CD4-positive, alpha-beta T cell (primary cell): Measurements from ENCODE around the gene PDCL3. TPM values are rescaled to one million over a fixed set of nuclear protein-coding genes. Genes with fewer than 3 reads are reported as not detected.

Experiments
- ATAC-seq: fragments of 200-7000 bp; cut with Tn5 transposase; one replicate; pipeline ENCODE4 v1.10.0; 2022; ENCODE audit warnings: mild to moderate bottlenecking; ENCODE audit not compliant: poor library complexity
- CTCF ChIA-PET: fragments of 350-600 bp; sonication (Branson Sonifier 250); formaldehyde crosslinking; loops from one replicate; lab custom pipeline; 2021; ENCODE audit warnings: antibody characterized with exemption, inconsistent platforms; lab: Charles Lee
- POLR2A ChIA-PET: fragments of 350-600 bp; sonication (Branson Sonifier 250); formaldehyde crosslinking; loops from one replicate; lab custom pipeline; 2021; ENCODE audit warnings: antibody characterized with exemption, inconsistent platforms; lab: Charles Lee
- DNase-seq, 14 experiments: peaks; one replicate each; pipeline ENCODE4 v3.0.0-alpha.2; 2013 to 2020; ENCODE audit warnings: mixed read lengths in 2 of 14
- H3K27ac ChIP-seq, 2 donors: one replicate each; pipeline versions ENCODE4 v1.5.1 to v1.7.0; 2013; ENCODE audit warnings: low read length in 2 of 2, low read depth in 1 of 2, mild to moderate bottlenecking in 1 of 2
- H3K27me3 ChIP-seq, 2 experiments: 1 replicate in 1 of 2; 2 replicates in 1 of 2; pipeline versions ENCODE4 v1.6.1 to v1.7.0; 2013; ENCODE audit warnings: low read length in 2 of 2, control low read depth in 1 of 2, mild to moderate bottlenecking in 1 of 2, moderate library complexity in 1 of 2; ENCODE audit not compliant: insufficient read depth in 2 of 2, control insufficient read depth in 1 of 2
- H3K36me3 ChIP-seq: one replicate; pipeline ENCODE4 v1.6.1; 2013; ENCODE audit warnings: low read length, control low read depth; ENCODE audit not compliant: insufficient read depth
- H3K4me1 ChIP-seq: one replicate; pipeline ENCODE4 v1.6.1; 2013; ENCODE audit warnings: low read length, control low read depth; ENCODE audit not compliant: insufficient read depth
- H3K4me3 ChIP-seq: one replicate; pipeline ENCODE4 v1.5.1; 2013; ENCODE audit warnings: mild to moderate bottlenecking, low read length, moderate library complexity
- H3K9me3 ChIP-seq, 2 experiments: 1 replicate in 1 of 2; 2 replicates in 1 of 2; pipeline versions ENCODE4 v1.6.1 to v1.7.0; 2013; ENCODE audit warnings: low read length in 2 of 2, mild to moderate bottlenecking in 2 of 2, control low read depth in 1 of 2, moderate library complexity in 1 of 2; ENCODE audit not compliant: control insufficient read depth in 1 of 2, insufficient read depth in 1 of 2
- H3K27ac Mint-ChIP-seq: one replicate; pipeline ENCODE4 v1.8.0; 2020; ENCODE audit warnings: mixed read lengths
- H3K27me3 Mint-ChIP-seq: one replicate; pipeline ENCODE4 v1.8.0; 2021; ENCODE audit warnings: mixed read lengths
- H3K36me3 Mint-ChIP-seq: one replicate; pipeline ENCODE4 v1.8.0; 2021; ENCODE audit warnings: low read depth, mixed read lengths
- H3K4me1 Mint-ChIP-seq: one replicate; pipeline ENCODE4 v1.8.0; 2021; ENCODE audit warnings: low read depth, mixed read lengths
- H3K4me3 Mint-ChIP-seq: one replicate; pipeline ENCODE4 v1.8.0; 2020; ENCODE audit warnings: mild to moderate bottlenecking, mixed read lengths
- H3K9me3 Mint-ChIP-seq: one replicate; pipeline ENCODE4 v1.8.0; 2020; ENCODE audit warnings: mixed read lengths
- CTCF ChIP-seq: fragments of 200-600 bp; IDR thresholded peaks from one replicate; pipeline ENCODE4 v1.8.0; 2022; ENCODE audit warnings: antibody characterized with exemption, mild to moderate bottlenecking
- intact Hi-C, 2 experiments: fragments of 100-400 bp; cut with DNase I in 1 of 2; cut with micrococcal nuclease in 1 of 2; formaldehyde crosslinking; loops; one replicate each; pipeline versions ENCODE4 v1.15.1 to v1.9.0; 2023 to 2025; cut with DNase I, micrococcal nuclease
- total RNA-seq, 174 experiments: library from RNA in 2 of 174; stranded (reverse) in 2 of 174; gene quantifications; one replicate each; pipeline ENCODE4 v1.2.3 and lab custom pipeline; 2021 to 2026

The PDCL3 gene
- total RNA-seq, 2 experiments from 2014 or later, result 31.7 to 34.6 TPM

GRCh38 chr2:100563407-100564247, 834 bp downstream of the PDCL3 start:
- Mint-ChIP-seq H3K27me3 (no peaks in the 10 kb centered on the region), H3K36me3 (peaks cover 38% of the 10 kb centered on the region), H3K27ac (peak overlapping the region; percentile 97), H3K4me3 (peak overlapping the region; percentile 94), H3K4me1 (peaks cover 46% of the 10 kb centered on the region), H3K9me3 (no peaks in the 10 kb centered on the region)
- Histone ChIP-seq H3K36me3 (peaks cover 25% of the 10 kb centered on the region), H3K27me3 (no peaks in the 10 kb centered on the region), H3K9me3 (no peaks in the 10 kb centered on the region), H3K4me3 (peak overlapping the region; percentile 89), H3K27ac (peak overlapping the region; percentile 74 to 78), H3K4me1 (peaks cover 40% of the 10 kb centered on the region)
- intact Hi-C loops, result loop anchor here (1.0 to 10.0 kb wide), 4 partner anchors 17 to 689 kb away; partner anchors contain the start of genes CNOT11 (in 1 of the 2) and TBC1D8 (in 1 of the 2)
- DNase-seq (peak in 1 of 14 experiments; percentile 31), ATAC-seq (no peak)
- CTCF ChIA-PET, result interaction anchor here (0.7 to 2.6 kb wide), 6 partner anchors 17 to 440 kb away, joined by 3 to 14 read pairs (median 4); no protein-coding TSS in a partner anchor
- POLR2A ChIA-PET, result interaction anchor here (0.6 to 4.3 kb wide), 25 partner anchors 7 to 1007 kb away, joined by 3 to 101 read pairs (median 4); partner anchors contain the start of genes AFF3, CHST10, RNF149 and RPL31
- TF ChIP-seq CTCF, result no peak

GRCh38 chr2:100568989-100569388, 6.2 kb downstream of the PDCL3 start:
- H3K4me1 Mint-ChIP-seq, result peaks cover 21% of the 10 kb centered on the region
- no peak overlapping the region for H3K27ac Mint-ChIP-seq
- no peaks in the 10 kb centered on the region for H3K27me3 Mint-ChIP-seq
- Histone ChIP-seq H3K36me3 (peaks cover 59% of the 10 kb centered on the region), H3K27me3 (no peaks in the 10 kb centered on the region), H3K27ac (no peak overlapping the region), H3K4me3 (no peak overlapping the region), H3K9me3 (no peaks in the 10 kb centered on the region), H3K4me1 (peaks cover 10% of the 10 kb centered on the region)
- POLR2A ChIA-PET, result no interaction called here
- no peaks in the 10 kb centered on the region for H3K9me3 Mint-ChIP-seq
- no peak overlapping the region for H3K4me3 Mint-ChIP-seq
- CTCF ChIA-PET, result no interaction called here
- intact Hi-C loops, result loop anchor here in 1 of 2 experiments (5.0 to 10.0 kb wide), 2 partner anchors 586 to 1082 kb away; partner anchors contain the start of gene TBC1D8
- no peak for TF ChIP-seq CTCF
- H3K36me3 Mint-ChIP-seq, result peaks cover 70% of the 10 kb centered on the region
- no peak for DNase-seq
- ATAC-seq, result no peak

- no peaks in the 10 kb centered on the region for H3K9me3 ChIP-seq
- no peaks in the 10 kb centered on the region for H3K27me3 ChIP-seq
- ATAC-seq, result no peak
- no peaks in the 10 kb centered on the region for H3K4me1 ChIP-seq
- Mint-ChIP-seq H3K36me3 (peaks cover 85% of the 10 kb centered on the region), H3K4me3 (no peak overlapping the region), H3K9me3 (no peaks in the 10 kb centered on the region), H3K27ac (peak overlapping the region; percentile 47), H3K4me1 (peaks cover 10% of the 10 kb centered on the region), H3K27me3 (no peaks in the 10 kb centered on the region)
- TF ChIP-seq CTCF, result no peak
- POLR2A ChIA-PET, result interaction anchor here (1.2 to 2.5 kb wide), 2 partner anchors 9 kb away, joined by 3 to 8 read pairs; partner anchors contain the start of gene PDCL3
- H3K36me3 ChIP-seq, result peaks cover 67% of the 10 kb centered on the region
- intact Hi-C loops, result no loop called here
- no peak overlapping the region for H3K4me3 ChIP-seq
- CTCF ChIA-PET, result interaction anchor here (2.4 kb wide), 1 partner anchor 9 kb away, joined by 8 read pairs; no protein-coding TSS in a partner anchor
- DNase-seq, result no peak
- H3K27ac ChIP-seq, result no peak overlapping the region
Observed at GRCh38 chr2:100571668-100572067, 8.9 kb downstream of the PDCL3 start.
